SH-SY5Y (cell line): ENCODE results near the gene ZNF681.

Experiments
- GATA2 ChIP-seq: IDR thresholded peaks from 2 replicates; pipeline ENCODE4 v1.6.1; 2011; ENCODE audit warnings: mild to moderate bottlenecking, low read depth, low read length
- GATA3 ChIP-seq: IDR thresholded peaks from 2 replicates; pipeline ENCODE4 v1.6.1; 2011; ENCODE audit warnings: low read depth, mild to moderate bottlenecking, low read length, moderate library complexity

- no peak for TF ChIP-seq GATA2
- TF ChIP-seq GATA3: no peak
These were observed 18.0 kb upstream of the ZNF681 start for GRCh38 chr19:23776507-23777205.
